ENCODE data around the gene EHF.
"Not testable (repeated sequence)": the region's sequence is repeated elsewhere in the genome, so short reads cannot be mapped to it uniquely, and the experiment has no call there.

Gene EHF

GRCh38 chr11:34671117-34671516, 50.2 kb downstream of the EHF start:
- no peak for DNase-seq

- DNase-seq: no peak
Observed at GRCh38 chr11:34671946-34672345, 51.1 kb downstream of the EHF start.

- DNase-seq: no peak
Observed at GRCh38 chr11:34674038-34674437, 53.1 kb downstream of the EHF start.

- DNase-seq: no peak
Observed at GRCh38 chr11:34676227-34676626, 55.3 kb downstream of the EHF start.

GRCh38 chr11:34679681-34680080, 58.8 kb downstream of the EHF start:
- DNase-seq: no peak

- no peak for DNase-seq
Observed at GRCh38 chr11:34680206-34680605, 59.3 kb downstream of the EHF start.

GRCh38 chr11:34680918-34681586, 60.2 kb downstream of the EHF start:
- DNase-seq: no peak

- DNase-seq: no peak
Observed at GRCh38 chr11:34682825-34683224, 61.9 kb downstream of the EHF start.

- DNase-seq: no peak
Observed at GRCh38 chr11:34683396-34683795, 62.5 kb downstream of the EHF start.

GRCh38 chr11:34685864-34686263, 65.0 kb downstream of the EHF start:
- DNase-seq: no peak

- not testable (repeated sequence) for DNase-seq
Observed at GRCh38 chr11:34692299-34692698, 71.4 kb downstream of the EHF start.

- DNase-seq: no peak
Observed at GRCh38 chr11:34696862-34697261, 76.0 kb downstream of the EHF start.

GRCh38 chr11:34706709-34707461, 86.0 kb downstream of the EHF start:
- DNase-seq: no peak

GRCh38 chr11:34707462-34707840, 86.6 kb downstream of the EHF start:
- no peak for DNase-seq

Measured in effector CD8-positive, alpha-beta T cell (primary cell).